ENCODE results near the gene ERC2.

- TF ChIP-seq HMGXB4 (CRISPR knock-in tag; IDR thresholded peaks at IDR 0.05; ENCODE audit: borderline replicate concordance) (no peak), POLR2A (IDR thresholded peaks at IDR 0.05; ENCODE audit: low read length) (no peak), RFX5 (IDR thresholded peaks at IDR 0.05) (no peak), CTCF (IDR thresholded peaks at IDR 0.05) (no peak), JUNB (IDR thresholded peaks at IDR 0.05) (no peak), REST (IDR thresholded peaks at IDR 0.05) (no peak)
These were observed 759.3 kb downstream of the ERC2 start for GRCh38 chr3:55708921-55709320.
